GM19372 (cell line): Measurements from ENCODE around the gene KAZALD1.

ENCODE experiments used
- ATAC-seq: cut with Tn5 transposase; IDR thresholded peaks from one replicate; pipeline ENCODE4 v1.9.1; 2021; ENCODE audit warnings: mild to moderate bottlenecking, low read depth, moderate library complexity; ENCODE audit not compliant: unreplicated experiment

Gene KAZALD1, protein sequence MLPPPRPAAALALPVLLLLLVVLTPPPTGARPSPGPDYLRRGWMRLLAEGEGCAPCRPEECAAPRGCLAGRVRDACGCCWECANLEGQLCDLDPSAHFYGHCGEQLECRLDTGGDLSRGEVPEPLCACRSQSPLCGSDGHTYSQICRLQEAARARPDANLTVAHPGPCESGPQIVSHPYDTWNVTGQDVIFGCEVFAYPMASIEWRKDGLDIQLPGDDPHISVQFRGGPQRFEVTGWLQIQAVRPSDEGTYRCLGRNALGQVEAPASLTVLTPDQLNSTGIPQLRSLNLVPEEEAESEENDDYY

DNA sequence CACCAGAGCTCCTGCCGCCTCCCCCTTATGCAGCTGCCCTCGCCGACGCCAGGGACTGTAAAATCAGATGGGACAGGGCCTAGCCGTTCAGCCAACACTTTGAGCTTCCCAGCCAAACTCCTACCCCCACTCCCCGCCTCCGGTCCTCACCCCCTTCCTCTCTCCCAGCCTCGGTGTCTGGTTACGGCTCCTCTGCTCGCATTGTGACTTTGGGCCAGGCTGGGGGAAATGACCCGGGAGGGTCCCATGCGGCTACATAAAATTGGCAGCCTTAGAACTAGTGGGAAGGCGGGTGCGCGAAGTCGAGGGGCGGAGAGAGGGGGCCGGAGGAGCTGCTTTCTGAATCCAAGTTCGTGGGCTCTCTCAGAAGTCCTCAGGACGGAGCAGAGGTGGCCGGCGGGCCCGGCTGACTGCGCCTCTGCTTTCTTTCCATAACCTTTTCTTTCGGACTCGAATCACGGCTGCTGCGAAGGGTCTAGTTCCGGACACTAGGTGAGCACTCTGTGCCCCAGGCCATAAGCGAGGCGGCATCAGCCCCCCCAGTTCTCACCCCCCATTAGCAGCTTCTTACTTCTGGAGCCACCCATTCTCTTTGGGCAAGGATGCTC, at the start of gene KAZALD1:
TSS of gene KAZALD1 (plus strand) at position 366 of the 608 bp plus-strand sequence. CDS start 604 bp downstream, outside the sequence.
- no peak for ATAC-seq

- peak; percentile 76 for ATAC-seq
Observed at GRCh38 chr10:101012525-101013364, 49.0 kb upstream of the KAZALD1 start.

GRCh38 chr10:101013365-101013825, 48.4 kb upstream of the KAZALD1 start:
- no peak for ATAC-seq

DNA sequence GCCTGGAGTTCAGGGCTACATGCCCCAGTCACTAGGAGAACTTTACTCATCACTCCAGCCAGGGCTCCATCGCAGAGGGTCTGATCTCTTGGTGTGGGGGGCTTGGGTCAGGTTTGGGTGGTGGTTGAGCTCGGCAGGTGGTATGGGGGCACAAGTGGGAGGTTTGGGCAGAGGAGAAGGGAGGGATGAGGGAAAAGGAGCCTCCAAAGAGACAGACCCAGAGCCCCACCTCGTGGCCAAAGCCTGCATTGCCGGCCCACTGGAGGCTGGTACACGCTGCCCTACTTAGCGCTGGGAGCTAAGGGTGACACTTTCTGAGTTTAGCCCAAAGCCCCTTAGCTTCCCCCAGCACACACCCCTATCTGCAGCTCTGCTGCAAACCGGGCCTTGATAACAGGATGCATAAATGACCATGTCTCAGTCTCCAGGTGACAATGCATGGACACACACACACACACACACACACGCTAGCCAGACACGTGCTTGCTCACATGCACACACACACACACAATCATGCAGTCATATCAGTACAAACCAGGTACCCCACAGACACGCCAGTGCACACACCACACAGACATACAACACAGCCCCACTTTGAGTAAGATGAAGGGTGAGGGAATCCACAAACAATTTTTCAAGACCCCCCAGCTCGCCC, 47.4 kb upstream of the KAZALD1 start:
- peak; percentile 48 for ATAC-seq

GRCh38 chr10:101014966-101015581, 46.7 kb upstream of the KAZALD1 start:
- no peak for ATAC-seq

GRCh38 chr10:101015582-101015973, 46.2 kb upstream of the KAZALD1 start:
- no peak for ATAC-seq

- ATAC-seq = no peak
Observed at GRCh38 chr10:101016814-101017213, 45.0 kb upstream of the KAZALD1 start.

DNA sequence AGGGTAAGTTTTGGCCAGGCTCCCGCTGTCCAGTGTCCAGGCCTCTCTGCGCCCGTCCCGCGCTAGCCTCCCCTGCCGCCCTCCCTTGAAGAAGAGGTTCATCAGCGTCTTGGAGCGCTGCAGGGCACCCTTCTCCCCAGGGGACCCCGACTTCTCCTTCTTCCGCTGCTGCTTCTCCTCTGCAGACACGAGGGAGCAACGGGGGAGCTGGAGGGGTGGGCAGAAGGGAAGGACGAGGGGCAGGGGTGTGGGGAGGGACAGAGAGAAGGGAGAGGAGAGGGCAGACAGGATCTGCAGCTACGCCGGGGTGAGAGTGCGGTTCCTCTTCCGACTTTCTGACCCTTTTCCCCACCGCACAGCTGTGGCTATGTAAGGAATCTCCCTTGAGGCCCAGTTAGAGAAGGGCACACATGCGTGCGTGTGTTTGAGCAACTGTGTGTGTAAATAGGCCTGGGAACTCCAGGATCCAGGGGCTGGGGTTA, 43.6 kb upstream of the KAZALD1 start:
- no peak for ATAC-seq

GRCh38 chr10:101018600-101019439, 43.0 kb upstream of the KAZALD1 start:
- ATAC-seq = no peak

DNA sequence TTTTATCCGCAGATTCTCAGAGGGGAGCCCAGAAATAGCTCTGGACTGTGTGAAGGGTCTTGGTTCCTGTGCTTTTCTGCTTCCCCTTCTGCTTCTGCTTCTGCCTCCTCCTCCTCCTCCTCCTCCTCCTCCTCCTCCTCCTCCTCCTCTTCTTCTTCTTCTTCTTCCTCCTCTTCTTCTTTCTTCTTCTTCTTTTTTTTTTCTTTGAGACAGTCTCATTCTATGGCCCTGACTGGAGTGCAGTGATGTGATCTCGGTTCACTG, 42.4 kb upstream of the KAZALD1 start:
- no peak for ATAC-seq

GRCh38 chr10:101020427-101021075, 41.2 kb upstream of the KAZALD1 start:
- no peak for ATAC-seq

GRCh38 chr10:101021239-101021638, 40.5 kb upstream of the KAZALD1 start:
- no peak for ATAC-seq

GRCh38 chr10:101021692-101022251, 40.0 kb upstream of the KAZALD1 start:
- ATAC-seq = no peak

GRCh38 chr10:101022967-101023705, 38.7 kb upstream of the KAZALD1 start:
- no peak for ATAC-seq

DNA sequence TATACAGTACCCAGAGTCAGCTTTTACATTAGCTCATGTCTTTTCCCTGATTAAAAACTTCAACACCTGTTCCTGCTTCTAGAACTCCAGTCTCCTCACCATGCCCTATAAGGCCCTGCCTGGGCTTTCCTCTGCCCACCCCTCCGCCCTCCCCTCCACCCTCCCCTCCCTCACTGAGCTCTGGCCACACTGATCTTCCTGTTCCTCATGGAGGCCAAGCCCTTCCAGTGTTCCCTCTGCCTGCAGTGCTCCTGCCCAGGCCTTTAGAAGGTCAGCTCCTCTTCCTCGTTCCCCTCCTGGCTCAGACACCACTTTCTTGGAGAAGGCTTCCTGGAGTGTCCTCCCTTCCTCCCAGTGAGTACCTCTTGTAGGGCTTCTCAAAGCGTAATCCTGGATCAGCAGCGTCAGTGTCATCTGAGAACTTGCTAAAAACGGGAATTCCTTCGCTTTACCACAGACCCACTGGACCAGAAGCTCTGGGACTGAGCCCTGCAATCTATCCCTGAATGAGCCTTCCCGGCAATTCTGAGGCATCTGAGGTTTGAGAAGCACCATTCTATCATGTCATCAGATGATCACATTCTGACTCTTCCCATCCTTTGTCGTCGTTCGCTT, 34.6 kb upstream of the KAZALD1 start:
- ATAC-seq = no peak

DNA sequence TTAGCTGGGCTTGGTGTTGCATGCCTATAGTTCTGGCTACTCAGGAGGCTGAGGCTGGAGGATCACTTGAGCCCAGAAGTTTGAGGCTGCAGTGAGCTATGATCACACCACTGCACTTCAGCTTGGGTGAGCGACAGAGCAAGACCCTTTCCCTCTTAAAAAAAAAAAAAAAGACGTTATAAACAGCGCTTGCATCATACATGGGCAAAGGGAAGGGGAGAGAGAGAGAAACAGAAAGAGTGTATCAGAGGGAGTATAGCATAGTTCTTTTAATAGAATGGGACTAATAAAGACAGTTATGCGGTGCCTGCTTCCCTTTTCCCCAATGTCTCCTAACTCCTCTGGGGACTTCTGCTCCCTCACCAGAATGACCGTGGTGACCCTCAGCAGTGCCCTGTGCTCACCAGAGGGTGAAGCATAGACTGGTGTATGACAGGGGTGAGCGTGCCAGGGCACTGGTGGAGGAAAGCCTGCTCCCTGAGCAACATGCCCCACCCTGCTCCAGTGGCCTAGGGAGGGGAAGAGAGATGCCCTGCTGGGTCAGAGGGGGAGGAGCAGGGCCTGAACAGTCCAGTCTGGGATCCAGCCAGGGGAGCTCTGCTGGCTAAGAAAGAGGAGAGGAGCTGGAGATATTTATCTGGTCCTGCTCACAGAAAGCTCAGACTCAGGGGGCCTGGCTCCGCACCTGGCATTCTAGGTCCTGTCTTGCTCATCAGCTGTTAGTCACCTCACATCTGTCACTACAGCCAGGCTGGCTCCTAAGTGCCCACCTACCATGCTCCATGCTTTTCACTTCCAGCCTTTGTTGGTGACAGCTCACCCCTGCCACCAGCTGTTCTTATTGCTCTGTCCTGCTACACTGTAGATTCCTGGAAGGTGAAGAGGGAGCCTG, 33.1 kb upstream of the KAZALD1 start:
- no peak for ATAC-seq
